GM19372 (cell line): ENCODE measurements around the gene CST7.

Source experiments
- ATAC-seq: cut with Tn5 transposase; IDR thresholded peaks from one replicate; pipeline ENCODE4 v1.9.1; 2021; ENCODE audit warnings: mild to moderate bottlenecking, low read depth, moderate library complexity; ENCODE audit not compliant: unreplicated experiment

CST7 gene

DNA sequence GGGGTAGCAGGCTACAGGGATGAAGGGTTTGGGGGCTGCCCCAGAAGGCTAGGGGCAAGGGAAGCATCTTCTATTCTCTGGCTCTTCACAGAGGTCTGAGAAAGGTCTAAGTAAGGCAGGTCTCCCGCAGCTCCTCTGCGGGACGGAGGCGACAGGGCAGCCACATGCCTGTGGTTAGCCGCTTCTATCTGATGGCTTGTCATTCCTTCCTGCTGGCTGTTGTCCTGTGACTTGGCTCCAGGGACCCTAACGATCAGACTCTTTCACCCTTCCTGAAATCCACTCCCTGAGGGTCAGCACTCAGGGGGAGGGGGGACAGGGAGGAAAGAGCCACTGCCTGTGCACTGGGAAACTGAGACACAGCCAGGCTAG is 673 bp downstream of the CST7 start:
- no peak for ATAC-seq

DNA sequence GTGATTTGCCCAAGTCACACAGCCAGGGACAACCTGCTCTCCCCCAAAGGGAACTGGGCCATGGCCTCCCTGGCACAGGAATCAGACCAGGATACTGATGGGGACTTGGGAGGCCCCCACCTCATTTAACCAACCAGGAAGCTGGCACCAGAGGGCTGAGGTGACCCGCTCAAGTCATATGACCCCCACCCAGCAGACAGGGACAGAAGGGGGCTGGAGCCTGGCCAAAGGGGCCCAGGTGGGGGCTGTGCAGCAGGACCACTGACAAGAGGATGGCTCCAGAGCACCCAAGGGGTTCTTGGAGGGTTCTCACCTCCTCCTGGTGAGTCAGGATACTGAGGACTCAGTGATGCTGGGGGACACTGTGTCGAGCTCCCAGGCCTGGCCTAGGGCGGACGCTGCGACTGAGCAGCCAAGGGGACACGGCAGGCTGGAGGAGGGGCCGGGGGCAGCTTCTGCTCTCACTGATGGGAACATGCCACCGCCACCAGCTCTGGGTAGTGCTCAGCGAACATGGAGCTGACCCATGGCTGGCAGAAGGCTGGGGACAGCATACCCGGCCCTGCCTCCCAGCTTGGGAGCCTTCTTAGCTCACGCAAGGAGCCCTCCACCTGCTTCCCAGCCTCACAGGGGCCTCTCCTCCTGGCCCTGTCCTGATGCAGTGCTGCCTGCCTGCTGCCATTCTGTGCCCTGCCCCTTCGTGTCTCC is 1.2 kb downstream of the CST7 start:
- ATAC-seq, result no peak

DNA sequence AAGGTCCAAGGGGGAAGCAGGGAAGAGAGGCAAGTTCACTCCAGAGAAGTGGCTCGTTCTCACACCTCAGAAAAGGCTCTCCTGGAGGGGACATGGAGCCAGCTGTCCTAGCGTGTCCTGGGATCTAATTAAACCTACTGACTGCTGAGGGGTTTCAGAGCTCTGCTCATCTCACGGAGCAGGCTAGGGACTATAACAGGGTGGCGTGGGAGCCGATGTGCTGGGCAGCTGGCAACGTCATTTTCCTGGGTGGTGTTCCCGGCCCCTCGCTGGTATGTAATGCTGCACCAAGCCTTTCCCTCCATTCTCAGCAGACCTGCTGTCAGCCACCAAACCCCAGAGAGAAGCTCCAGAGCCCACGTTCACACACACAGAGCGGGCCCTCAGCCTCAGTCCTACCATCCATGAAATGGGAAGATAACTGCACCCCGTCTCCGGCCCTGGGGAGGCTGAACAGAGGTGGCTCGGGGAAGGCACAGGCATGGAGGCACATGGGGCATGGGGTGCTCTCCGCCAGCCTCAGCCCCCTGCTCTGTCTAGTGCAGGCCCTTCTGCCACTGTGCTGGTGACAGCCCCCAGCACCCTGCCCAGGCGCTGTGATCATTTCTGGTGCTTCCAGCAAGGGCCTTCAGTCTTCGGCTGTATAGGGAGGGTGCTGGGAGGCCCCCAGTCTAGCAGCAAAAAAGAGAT is 1.9 kb downstream of the CST7 start:
- ATAC-seq, result no peak

DNA sequence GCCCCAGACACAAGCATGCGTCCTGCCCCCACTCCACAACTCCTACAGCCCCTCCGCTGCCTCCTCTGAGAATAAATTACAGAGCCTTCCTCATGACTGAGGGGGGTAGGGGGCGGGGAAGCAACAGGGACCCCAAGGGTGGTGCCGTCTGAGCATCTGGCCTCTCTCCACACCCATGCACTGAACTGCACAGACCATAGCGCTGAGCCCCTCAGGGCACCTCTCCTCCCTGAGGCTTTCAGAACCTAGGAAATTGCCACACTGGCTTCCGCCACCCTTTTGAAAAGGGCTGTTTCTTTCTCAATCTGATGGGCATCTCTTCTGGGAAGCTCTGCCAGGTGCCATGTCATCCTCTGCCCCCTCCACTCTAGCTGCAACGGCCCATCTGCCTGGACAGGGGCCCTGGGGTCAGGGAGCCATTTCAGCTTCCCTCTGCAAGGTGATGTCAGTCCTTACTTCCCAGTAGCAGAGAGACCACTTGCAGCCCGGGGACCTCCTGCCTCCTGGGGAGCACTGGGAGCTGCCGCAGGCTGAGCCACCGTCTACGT is 2.5 kb downstream of the CST7 start:
- ATAC-seq, result no peak

DNA sequence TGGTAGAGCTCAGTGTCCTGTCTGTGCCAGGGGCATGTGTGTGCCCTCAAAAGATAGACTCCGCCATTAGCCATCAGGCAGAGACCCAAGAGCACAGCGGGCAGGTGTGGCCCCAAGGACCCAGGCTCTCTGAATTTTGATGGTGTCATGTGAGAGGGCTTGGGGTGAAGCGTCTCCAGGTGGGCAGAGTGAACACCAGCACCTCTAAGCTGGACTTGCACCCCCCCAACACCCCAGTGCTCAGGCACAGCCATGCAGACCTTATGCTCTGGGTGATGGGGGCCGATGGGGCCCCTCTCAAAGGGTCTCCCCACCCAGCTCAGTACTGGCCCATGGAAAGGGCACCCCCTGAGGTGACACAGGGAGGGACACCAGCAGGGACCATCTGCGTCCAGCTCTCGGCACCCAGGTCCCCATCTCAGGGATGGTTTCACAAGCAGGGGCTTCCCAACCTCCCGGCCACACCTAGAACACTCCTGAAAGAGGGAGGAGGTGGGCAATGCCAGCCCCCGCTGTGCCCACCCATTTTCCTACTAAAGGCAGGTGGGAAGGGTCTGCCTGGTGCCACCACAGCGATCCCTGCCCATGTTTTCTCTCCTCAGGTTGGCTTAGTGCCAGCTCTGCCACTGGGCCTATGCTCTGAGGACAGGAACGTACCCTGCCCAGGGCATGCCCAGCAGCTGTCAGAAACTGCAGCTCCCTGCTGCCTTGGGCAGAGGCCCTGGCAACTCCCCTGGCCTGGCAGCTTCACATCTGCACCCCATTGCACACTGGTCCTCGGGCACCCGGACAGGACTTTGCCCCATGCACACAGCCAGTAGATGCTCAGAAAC is 3.5 kb downstream of the CST7 start:
- no peak for ATAC-seq

DNA sequence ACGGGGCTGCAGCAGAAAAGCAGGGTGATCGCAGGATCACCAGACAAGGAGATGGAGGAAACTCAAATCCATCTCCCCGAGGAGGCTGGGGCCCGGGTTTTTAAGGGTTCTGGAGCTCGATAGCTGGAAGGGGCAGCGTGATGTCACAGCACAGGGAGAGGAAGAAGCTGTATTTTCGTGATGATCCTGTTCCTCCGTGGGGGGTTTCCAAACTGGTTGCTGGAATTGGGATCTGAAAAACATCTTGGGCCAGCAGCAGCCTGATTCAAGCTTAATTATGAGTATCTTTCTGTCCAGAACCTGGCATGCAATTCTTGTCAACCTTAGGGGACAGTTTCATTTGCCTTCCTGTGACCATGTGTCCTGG is 4.1 kb downstream of the CST7 start:
- no peak for ATAC-seq

DNA sequence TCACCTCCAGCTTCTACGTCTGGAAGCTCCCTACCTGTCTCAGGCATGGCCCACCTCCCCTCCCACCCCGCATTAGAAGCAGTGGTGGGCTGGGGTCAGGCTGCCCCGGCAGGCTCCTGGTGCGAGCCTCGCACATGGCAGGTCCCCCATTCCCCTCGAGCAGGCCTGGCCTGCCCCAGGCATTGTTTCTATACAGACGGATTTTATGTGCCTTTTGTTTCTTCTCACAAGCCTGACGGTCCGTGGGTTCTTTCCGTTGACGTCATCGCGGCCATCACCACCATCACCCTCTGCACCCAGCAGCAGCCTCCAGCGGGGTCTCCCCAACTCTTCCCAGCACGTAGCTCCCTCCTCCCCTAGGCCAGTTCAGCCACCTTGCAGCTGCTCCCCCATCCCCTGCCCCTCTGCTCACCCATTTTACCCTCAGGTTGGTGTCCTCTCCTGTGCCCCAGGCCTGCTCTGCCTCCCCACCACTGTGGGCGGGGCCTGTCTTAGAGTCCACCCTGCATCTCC is 4.6 kb downstream of the CST7 start:
- ATAC-seq, result no peak

DNA sequence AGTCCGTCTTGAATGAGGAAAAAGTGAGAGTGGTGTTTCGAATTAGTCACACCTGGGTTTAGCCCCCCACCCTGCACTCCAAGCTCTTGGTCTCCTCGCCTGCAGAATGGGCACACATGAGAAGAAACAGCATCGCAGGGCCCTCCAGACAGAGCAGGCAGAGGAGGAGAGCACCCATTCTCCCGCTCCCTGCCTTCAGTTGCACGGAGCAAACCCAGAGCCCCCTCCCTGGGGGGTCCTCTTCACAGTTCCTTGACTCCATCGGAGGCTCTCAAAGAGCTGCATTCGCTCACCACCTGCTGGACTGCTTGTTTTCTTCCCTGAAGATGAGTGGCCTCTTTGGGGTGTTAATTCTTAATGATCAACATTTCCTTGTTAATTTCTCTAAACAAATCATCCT is 5.1 kb downstream of the CST7 start:
- ATAC-seq, result no peak

DNA sequence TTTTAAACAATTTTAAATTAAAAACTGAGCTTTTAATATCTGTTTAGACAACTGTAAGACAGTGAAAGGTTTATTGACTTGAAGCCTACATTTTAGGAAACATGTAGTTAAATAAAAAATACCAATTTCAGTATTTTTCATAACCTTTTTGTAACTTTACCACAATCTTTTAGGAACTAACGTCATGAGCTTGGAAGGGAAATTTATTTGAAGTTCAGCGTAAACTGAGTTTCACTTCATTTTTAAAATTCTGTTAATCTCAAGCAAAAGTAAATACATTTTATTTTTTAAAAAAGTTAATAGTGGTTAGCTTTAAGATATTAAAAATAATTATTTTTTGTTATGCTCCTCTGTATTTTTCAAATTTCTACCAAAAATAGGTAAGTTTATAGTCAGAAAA is 5.5 kb downstream of the CST7 start:
- no peak for ATAC-seq

DNA sequence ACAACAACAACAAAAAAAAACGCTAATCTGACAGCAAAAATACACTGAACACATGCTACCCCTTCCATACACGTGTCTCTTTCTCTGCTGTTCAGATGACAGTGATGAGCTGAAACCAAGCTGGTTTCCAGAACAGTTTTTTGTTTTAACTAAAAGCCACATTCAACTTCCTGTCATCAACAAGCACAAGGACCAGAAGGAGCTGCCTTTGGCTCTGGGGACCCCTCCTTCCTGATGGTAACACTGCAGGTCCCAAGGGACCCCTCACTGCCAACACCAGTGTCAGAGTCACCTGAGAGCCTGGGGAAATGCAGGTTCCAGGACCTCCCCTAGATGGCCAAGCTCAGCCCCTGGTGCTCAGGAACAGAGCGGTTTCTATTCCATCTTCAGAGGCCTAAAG is 6.0 kb downstream of the CST7 start:
- peak; percentile 82 for ATAC-seq

DNA sequence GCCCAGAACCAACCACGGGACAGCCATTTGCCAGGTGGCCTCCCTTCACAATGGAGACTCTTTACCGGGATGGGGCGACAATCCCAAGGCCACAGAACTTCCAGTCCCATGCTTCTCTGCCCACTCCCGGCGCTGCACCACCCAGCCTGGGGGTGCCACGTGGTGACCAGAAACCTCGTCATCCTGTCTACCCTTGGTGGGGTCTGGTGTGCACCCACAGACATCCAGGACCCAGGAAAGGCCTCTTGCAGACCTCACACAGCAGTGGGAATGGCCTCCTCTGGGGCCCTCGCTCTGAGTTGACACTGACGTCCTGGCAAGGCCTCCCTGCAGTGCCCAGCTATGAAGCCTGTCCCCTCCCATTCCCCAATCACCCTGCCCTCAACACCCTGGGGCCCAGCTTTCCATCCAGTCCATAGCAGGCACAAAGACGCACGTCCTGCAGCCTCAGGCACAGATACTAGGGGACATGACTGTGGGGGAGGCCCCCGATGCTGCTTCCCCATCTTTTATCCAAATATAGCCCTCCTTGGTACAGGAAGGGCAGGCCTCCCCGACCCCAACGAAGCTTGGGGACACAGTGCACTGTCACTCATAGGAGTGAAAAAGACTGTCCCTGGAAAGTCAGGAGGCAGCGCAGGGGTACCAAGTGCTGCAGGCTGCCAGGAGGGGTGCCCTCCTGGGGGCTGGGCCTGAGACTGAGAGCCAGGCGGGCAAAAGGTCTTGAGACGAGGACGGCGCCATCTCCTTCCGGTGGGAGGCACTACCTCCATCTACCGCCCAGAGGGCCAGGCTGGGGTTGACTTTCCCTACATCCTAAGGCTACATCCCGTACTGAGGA is 7.2 kb downstream of the CST7 start:
- ATAC-seq, result no peak

DNA sequence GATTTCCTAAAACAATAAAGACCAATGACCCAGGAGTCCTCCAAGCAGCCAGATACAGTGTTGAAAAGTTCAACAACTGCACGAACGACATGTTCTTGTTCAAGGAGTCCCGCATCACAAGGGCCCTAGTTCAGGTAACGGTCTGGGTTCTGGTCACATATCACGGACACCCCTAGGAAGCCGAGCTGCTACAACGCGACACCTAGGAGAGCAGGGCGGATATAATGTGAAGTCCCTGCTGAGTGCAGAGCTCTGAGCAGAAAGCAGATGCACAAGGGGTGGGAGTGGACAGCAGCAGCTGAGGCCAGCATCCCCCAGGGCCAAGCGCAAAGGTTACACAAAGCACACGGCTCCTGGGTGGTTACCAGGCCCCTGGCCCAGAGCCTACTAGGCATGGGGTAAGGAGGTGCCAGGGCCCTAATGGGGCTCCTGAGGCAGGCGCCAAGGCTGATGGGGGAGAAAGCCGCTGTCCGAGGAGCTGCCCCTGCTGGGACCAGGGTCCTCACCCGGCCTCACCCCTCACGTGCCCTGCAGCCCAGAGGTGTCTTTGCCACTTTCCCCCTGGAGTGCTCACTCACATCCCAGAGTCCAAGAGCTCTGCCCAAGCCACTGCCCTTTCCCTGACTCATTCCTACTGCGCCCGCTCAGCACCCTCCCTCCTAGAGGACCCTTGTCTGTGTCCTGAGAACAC is 8.4 kb downstream of the CST7 start:
- no peak for ATAC-seq

DNA sequence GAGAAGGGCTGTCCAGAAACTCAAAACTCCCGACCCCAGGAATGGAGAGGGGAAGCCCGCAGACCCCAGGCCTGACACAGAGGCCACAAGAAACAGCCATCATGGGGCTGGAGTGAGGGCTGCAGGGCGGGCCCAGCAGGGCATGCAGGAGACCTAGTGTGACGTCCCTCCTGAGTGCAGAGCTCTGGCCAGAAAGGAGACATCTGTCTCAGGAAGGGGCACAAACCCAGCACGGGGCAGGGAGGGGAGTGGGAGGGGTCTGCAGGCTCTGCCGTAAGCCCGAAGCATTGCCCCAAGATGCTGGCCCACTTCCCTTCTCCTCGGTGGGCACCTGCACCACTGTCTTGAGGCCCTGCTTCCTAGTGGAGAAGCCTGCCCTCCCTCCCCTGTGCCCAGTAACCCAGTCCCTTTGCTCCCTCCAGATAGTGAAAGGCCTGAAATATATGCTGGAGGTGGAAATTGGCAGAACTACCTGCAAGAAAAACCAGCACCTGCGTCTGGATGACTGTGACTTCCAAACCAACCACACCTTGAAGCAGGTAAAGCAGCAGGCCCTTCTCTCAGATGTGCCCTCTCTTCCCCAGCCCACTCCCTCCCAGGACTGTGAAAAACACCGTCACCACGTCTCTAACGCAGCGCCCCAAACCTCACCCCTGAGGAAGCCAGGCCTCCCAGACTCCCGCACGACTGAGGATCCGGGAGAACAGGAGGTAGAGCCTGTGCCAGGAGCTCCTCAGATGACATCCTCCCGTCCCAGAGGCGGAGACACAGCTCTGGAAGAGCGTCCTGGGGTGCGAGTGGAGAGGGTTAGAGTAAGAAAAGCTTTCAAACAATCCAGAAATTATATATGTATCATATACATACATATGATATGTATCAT is 9.7 kb downstream of the CST7 start:
- no peak for ATAC-seq

DNA sequence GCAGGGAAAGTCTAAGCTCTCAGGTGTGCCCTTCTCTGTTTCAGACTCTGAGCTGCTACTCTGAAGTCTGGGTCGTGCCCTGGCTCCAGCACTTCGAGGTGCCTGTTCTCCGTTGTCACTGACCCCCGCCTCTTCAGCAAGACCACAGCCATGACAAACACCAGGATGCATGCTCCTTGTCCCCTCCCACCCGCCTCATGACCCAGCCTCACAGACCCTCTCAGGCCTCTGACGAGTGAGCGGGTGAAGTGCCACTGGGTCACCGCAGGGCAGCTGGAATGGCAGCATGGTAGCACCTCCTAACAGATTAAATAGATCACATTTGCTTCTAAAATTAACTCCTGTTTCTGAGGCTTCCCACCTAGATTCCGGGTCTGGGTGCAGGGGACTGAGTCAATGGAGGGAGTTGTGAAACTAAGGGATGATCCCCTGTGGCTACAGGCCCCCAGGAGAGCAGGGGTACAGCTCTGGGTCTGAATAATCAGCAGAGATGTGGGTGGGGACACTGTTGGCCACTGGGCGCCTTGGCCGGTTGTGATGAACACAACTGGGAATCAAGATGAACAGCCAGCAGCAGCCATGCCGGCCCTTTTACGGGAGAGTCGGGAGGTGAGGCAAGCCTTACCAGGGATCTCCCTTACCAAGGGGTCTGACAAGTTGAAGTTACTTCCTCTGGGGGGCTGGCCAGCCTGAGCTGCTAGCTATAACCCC is 10.7 kb downstream of the CST7 start:
- no peak for ATAC-seq

DNA sequence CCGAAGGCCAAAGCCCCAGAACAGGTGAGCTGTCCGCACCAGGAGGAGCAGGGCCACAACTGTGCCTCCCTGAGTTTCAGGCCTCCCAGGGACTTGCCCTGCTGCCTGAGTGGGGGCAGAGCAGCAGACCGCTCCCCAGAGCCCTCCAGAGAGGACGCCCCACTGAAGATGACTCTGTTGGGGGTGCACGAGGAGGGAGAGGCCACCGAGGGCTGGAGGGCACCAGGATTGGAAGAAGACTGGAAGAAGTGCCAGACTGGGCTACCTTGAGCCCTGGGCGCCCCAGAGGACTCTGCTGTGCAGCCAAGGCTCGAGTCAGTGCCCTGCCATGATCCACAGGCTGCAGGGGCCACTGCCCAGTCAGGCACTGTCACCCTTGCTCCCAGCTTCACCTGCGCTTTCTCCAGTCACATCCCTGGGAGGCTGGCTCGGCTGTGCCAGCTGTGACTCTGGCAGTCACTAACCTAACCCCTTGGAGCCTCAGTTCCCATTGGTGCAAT is 11.3 kb downstream of the CST7 start:
- no peak for ATAC-seq

DNA sequence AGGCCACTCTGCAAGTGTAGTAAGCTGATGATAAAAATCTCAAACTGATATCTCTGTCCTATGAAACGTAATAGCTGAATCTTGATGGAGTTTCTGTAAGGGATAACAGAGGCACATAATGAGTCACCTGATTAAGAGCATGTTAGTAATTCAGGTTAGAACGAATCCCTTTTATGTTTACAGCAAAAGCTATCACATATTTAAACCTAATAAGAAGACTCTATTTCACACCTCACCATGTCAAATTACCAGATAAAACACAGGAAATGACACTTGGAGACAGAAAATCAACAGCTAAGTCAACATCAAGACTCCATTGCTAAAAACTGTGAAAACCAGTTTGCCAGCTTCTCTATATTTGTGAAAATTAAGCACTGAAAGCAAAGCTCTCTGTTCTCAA is 11.8 kb downstream of the CST7 start:
- ATAC-seq, result no peak

DNA sequence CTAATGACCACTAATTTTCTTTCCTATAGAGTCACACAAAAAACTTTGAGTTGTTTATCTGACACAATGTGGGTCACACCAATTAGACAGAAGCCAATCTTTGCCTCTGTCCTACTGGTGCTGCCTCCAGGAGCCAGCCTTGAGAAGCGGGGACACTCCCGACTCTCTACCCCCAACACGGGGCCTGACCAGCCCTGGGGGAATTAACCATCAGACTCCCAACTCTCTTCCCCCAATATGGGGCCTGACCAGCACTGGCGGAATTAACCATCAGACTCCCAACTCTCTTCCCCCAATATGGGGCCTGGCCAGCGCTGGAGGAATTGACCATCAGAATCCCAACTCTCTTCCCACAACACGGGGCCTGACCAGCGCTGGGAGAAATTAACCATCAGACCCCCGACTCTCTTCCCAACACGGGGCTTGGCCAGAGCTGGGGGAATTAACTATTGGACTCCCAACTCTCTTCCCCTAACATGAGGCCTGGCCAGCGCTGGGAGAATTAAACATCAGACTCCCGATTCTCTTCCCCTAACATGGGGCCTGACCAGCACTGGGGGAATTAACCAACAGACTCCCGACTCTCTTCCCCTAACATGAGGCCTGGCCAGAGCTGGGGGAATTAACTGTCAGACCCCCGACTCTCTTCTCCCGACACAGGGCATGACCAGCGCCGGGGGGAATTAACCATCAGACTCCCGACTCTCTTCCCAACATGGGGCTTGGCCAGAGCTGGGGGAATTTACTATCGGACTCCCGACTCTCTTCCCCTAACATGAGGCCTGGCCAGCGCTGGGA is 12.5 kb downstream of the CST7 start:
- no peak for ATAC-seq
